Stimulated activated CD4-positive, alpha-beta T cell treated with anti-CD3 and anti-CD28 coated beads, Interleukin-2, amount 100 ng/mL, for 4 hours (primary cell): ENCODE measurements around the gene MTMR12.
"Not testable (repeated sequence)": the region's sequence is repeated elsewhere in the genome, so short reads cannot be mapped to it uniquely, and the experiment has no call there.

Source experiments
- DNase-seq: peaks from one replicate; pipeline ENCODE4 v3.0.0-alpha.2; 2020; ENCODE audit warnings: low read depth

MTMR12 gene

GRCh38 chr5:32297181-32298058 is 15.3 kb downstream of the MTMR12 start:
- DNase-seq = no peak

- not testable (repeated sequence) for DNase-seq
Observed at GRCh38 chr5:32295966-32296772, 16.6 kb downstream of the MTMR12 start.

- DNase-seq = no peak
Observed at GRCh38 chr5:32291591-32291990, 21.1 kb downstream of the MTMR12 start.

GRCh38 chr5:32290922-32291321 is 21.8 kb downstream of the MTMR12 start:
- DNase-seq = no peak

DNA sequence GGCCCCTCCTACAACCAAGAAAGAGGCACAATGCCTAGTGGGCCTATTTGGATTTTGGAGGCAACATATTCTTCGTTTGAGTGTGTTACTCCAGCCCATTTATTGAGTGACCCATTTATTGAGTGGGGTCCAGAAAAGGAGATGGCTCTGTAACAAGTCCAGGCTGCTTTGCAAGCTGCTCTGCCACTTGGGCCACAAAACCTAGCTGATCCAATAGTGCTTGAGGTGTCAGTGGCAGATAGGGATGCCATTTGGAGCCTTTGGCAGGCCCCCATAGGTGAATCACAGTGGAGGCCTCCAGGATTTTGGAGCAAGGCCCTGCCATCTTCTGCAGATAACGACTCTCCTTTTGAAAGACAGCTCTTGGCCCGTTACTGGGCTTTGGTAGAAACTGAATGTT is 22.2 kb downstream of the MTMR12 start:
- DNase-seq = not testable (repeated sequence)

DNA sequence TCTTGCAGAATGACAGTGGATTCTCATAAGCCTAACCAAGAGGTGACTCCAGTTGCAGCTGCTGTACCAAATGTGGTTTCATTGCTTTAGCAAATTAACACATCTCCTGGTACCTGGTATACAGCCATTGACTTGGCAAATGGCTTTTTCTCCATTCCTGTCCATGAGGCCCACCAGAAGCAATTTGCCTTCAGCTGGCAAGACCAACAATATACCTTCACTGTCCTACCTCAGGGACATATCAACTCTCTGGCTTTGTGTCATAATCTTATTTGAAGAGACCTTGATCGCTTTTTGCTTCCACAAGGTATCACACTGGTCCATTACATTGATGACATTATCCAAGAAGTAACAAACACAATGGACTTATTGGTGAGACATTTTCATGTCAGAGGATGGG is 22.8 kb downstream of the MTMR12 start:
- DNase-seq = not testable (repeated sequence)

GRCh38 chr5:32288135-32288534 is 24.6 kb downstream of the MTMR12 start:
- DNase-seq = not testable (repeated sequence)

GRCh38 chr5:32287525-32287924 is 25.2 kb downstream of the MTMR12 start:
- DNase-seq = not testable (repeated sequence)

GRCh38 chr5:32285510-32286138 is 27.1 kb downstream of the MTMR12 start:
- DNase-seq = no peak

- DNase-seq = no peak
Observed at GRCh38 chr5:32283539-32284377, 29.0 kb downstream of the MTMR12 start.

DNA sequence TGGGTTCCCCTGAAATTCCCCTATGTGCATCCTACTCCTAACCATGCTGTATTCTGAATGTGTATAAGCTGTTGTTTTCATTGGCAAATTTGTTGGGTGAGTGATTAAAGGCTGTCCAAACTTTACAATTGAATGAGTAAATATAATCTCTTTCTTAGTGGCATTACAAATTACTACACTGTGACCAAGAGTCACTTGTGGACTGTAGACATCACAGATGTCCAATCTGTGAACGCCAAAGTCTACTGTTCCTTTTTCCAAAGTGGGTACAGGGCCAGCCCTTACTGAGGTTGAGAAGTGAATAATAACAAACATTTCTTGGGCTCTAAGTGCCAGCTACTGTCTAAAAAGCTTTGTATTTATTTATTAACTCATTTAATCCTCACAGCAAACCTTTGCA is 29.7 kb downstream of the MTMR12 start:
- DNase-seq = no peak

DNA sequence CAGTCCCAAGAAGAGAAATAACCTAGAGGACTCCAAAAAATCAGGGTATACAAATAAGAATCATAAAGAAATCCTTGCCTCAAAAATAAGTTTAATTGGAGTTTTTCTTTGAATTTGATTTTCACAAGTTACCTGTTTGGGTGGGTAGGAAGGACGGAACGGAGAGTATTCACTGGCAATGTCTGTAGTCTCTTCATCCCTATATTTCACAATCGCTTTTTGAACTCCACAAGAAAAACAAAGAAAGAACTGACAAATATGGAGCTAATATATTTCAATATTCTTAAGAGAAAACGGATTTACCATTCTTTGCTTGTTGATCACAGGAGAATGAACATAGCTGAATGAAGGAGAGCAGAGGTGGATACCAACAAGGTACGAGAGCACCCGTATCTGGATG is 30.1 kb downstream of the MTMR12 start:
- no peak for DNase-seq

GRCh38 chr5:32281378-32282133 is 31.2 kb downstream of the MTMR12 start:
- not testable (repeated sequence) for DNase-seq

- no peak for DNase-seq
Observed at GRCh38 chr5:32280656-32281081, 32.1 kb downstream of the MTMR12 start.

DNA sequence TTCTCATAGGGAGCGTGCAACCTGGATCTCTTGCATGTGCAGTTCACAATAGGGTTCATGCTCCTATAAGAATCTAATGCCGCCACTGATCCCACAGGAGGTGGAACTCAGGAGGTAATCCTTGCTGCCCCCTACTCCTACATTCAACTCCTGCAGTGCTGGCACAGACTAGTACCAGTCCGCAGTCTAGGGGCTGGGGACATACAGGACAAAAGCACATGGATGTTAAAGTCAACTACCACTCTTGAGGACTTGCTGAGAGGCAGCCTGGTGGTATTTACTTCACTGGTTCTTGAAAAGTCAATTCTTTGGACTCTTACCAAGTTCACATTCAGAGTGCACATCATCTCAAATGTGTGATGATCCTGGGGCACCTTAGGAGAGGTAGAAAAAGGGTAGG is 33.0 kb downstream of the MTMR12 start:
- DNase-seq = no peak

- no peak for DNase-seq
Observed at GRCh38 chr5:32279223-32279622, 33.5 kb downstream of the MTMR12 start.

- DNase-seq = no peak
Observed at GRCh38 chr5:32278406-32278805, 34.3 kb downstream of the MTMR12 start.

GRCh38 chr5:32277798-32278197 is 34.9 kb downstream of the MTMR12 start:
- no peak for DNase-seq

DNA sequence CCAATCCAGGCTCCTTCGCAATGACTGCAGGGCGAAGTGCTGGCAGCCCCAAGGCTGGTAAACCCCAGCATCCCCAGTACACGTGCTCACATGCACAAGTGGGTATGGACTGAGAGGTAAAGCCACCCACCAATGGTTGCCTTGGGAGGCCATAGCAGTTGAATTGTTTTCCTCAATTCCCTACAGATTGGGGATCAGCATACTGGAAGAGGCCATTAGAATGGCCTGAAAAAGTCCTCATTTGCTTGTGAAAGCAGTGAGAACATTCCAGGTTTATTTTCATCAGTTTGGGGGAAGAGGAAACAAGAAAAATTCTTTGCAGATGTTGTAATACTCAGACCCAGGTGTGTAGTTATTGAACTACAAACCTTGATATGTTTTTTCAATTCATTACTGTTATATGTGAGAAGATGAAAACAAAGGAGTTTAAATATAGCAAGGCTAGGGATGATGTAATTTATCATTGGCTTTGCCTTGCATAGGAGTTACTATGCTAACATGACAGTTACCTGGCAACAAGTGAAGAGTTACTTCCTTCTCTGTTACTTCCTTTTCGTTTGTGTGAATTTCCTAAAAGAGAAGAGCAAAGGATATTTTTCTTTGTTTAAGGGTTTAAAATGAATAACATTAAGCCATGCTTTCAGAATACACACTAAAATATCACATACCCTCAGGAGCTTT is 36.4 kb downstream of the MTMR12 start:
- no peak for DNase-seq

GRCh38 chr5:32275396-32275741 is 37.4 kb downstream of the MTMR12 start:
- no peak for DNase-seq
